MG63 (cell line): ENCODE data around the gene CCDC183. TPM values are rescaled to one million over a fixed set of nuclear protein-coding genes. Genes with fewer than 3 reads are reported as not detected.
"Not testable (repeated sequence)": the region's sequence is repeated elsewhere in the genome, so short reads cannot be mapped to it uniquely, and the experiment has no call there.

Experiments
- DNase-seq: peaks from one replicate; pipeline ENCODE4 v3.0.0-alpha.2; 2020
- H3K27me3 ChIP-seq: fragments of 250-450 bp; sonication (Bioruptor Pico); 2 replicates; pipeline ENCODE4 v1.5.1; 2020; ENCODE audit warnings: mild to moderate bottlenecking, moderate library complexity
- H3K36me3 ChIP-seq: fragments of 250-450 bp; sonication (Bioruptor Pico); 2 replicates; pipeline ENCODE4 v1.5.1; 2020; ENCODE audit warnings: mild to moderate bottlenecking, moderate library complexity
- H3K4me3 ChIP-seq: fragments of 250-450 bp; sonication (Bioruptor Pico); 2 replicates; pipeline ENCODE4 v1.5.1; 2020; ENCODE audit warnings: mild to moderate bottlenecking, moderate library complexity
- H3K9me3 ChIP-seq: fragments of 250-450 bp; sonication (Bioruptor Pico); 2 replicates; pipeline ENCODE4 v1.5.1; 2020; ENCODE audit warnings: mild to moderate bottlenecking, moderate library complexity
- total RNA-seq: library from RNA; depleted of rRNA; stranded (reverse); fragments of >200 nt; shearing (Covaris generic); gene quantifications from 2 replicates; pipeline ENCODE4 v1.2.3, GENCODE V29; 2014; ENCODE audit warnings: low replicate concordance

CCDC183 gene
- total RNA-seq, 1 experiment from 2014 or later, result not detected

- no peak overlapping the region for H3K4me3 ChIP-seq
- no peaks in the 10 kb centered on the region for H3K9me3 ChIP-seq
- H3K27me3 ChIP-seq, result no peaks in the 10 kb centered on the region
- no peak for DNase-seq
- H3K36me3 ChIP-seq, result peaks cover 10% of the 10 kb centered on the region
These were observed 40.1 kb downstream of the CCDC183 start for GRCh38 chr9:136835932-136836904.

GRCh38 chr9:136837146-136837855, 41.2 kb downstream of the CCDC183 start:
- Histone ChIP-seq H3K27me3 (no peaks in the 10 kb centered on the region), H3K9me3 (no peaks in the 10 kb centered on the region), H3K36me3 (peaks cover 10% of the 10 kb centered on the region), H3K4me3 (no peak overlapping the region)
- no peak for DNase-seq

- H3K9me3 ChIP-seq, H3K27me3 ChIP-seq, DNase-seq, H3K4me3 ChIP-seq: not testable (repeated sequence)
- peaks cover 10% of the 10 kb centered on the region for H3K36me3 ChIP-seq
These were observed 41.7 kb downstream of the CCDC183 start for GRCh38 chr9:136837856-136838277.

- no peak overlapping the region for H3K4me3 ChIP-seq
- H3K27me3 ChIP-seq, result no peaks in the 10 kb centered on the region
- H3K9me3 ChIP-seq, result no peaks in the 10 kb centered on the region
- no peak for DNase-seq
- peaks cover 10% of the 10 kb centered on the region for H3K36me3 ChIP-seq
These were observed 42.4 kb downstream of the CCDC183 start for GRCh38 chr9:136838314-136839228.

GRCh38 chr9:136839229-136840139, 43.3 kb downstream of the CCDC183 start:
- no peaks in the 10 kb centered on the region for H3K9me3 ChIP-seq
- peaks cover 10% of the 10 kb centered on the region for H3K36me3 ChIP-seq
- H3K27me3 ChIP-seq, result no peaks in the 10 kb centered on the region
- no peak overlapping the region for H3K4me3 ChIP-seq
- no peak for DNase-seq

- H3K4me3 ChIP-seq, result no peak overlapping the region
- no peak for DNase-seq
- no peaks in the 10 kb centered on the region for H3K9me3 ChIP-seq
- H3K36me3 ChIP-seq, result peaks cover 10% of the 10 kb centered on the region
- no peaks in the 10 kb centered on the region for H3K27me3 ChIP-seq
These were observed 44.2 kb downstream of the CCDC183 start for GRCh38 chr9:136840140-136840876.

- Histone ChIP-seq H3K9me3 (no peaks in the 10 kb centered on the region), H3K36me3 (peaks cover 7% of the 10 kb centered on the region; the same call in 1 of the 2 replicates), H3K27me3 (no peaks in the 10 kb centered on the region), H3K4me3 (no peak overlapping the region)
- DNase-seq, result peak; percentile 76
These were observed 44.9 kb downstream of the CCDC183 start for GRCh38 chr9:136840877-136841645.

GRCh38 chr9:136841646-136842379, 45.7 kb downstream of the CCDC183 start:
- not testable (repeated sequence) for H3K4me3 ChIP-seq, DNase-seq, H3K27me3 ChIP-seq, H3K9me3 ChIP-seq, H3K36me3 ChIP-seq

- not testable (repeated sequence) for H3K36me3 ChIP-seq, H3K9me3 ChIP-seq, H3K27me3 ChIP-seq
- peak; percentile 65 for DNase-seq
- H3K4me3 ChIP-seq, result peak within 1 kb of the TSS; percentile 34
These were observed 46.3 kb downstream of the CCDC183 start, which contains the start of gene AJM1 for GRCh38 chr9:136842380-136842948. TSS of gene AJM1 (plus strand) at chr9:136842478. CDS start at chr9:136844415, 1,937 bp downstream.

- not testable (repeated sequence) for DNase-seq, H3K27me3 ChIP-seq, H3K36me3 ChIP-seq, H3K9me3 ChIP-seq, H3K4me3 ChIP-seq
These were observed 47.1 kb downstream of the CCDC183 start for GRCh38 chr9:136843159-136843800.

- not testable (repeated sequence) for H3K4me3 ChIP-seq, DNase-seq, H3K27me3 ChIP-seq, H3K9me3 ChIP-seq, H3K36me3 ChIP-seq
These were observed 47.9 kb downstream of the CCDC183 start for GRCh38 chr9:136843801-136844740.

GRCh38 chr9:136844761-136845464, 48.8 kb downstream of the CCDC183 start:
- H3K27me3 ChIP-seq, result no peaks in the 10 kb centered on the region
- no peak overlapping the region for H3K4me3 ChIP-seq
- DNase-seq, result no peak
- H3K9me3 ChIP-seq, result no peaks in the 10 kb centered on the region
- peaks cover 5% of the 10 kb centered on the region for H3K36me3 ChIP-seq
